ENCODE data around the gene DIP2C. TPM values are rescaled to one million over a fixed set of nuclear protein-coding genes. Genes with fewer than 3 reads are reported as not detected.

DIP2C gene
- total RNA-seq, 1 experiment from 2014 or later = 11.4 TPM

DNA sequence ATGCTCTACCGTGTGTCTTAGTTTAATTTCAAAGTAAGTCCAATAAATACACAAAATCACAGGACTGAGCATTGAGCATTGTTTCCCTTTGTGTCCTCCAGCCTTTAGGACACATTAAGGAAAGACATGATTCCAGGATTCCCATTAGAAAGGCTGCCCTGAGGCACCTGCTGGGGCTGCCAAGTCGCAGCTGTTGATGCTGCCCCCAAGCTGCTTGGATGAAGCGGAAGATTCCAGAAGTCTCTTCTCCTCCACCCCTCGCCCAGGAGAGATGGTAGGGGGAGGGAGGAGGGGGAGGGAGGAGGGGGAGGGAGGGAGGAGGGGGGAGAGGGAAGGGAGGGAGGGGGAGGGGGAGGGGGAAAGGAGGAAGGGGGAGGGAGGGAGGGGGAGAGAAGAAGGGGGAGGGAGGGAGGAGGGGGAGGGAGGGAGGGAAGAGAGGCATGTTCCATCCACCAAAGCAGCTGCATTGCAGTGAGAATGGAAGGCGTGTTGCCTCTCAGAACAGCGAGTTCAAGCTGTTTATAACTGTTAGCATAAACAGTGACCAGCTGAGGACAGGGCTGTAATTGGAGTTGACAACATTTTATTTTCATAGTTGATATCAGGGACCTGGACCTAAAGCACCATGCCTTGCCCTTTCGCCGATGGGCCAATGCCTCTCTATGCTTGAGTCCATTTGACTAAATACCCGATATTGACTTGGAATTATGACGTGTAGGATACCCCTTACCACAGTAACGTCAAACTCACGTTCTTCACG, 67.3 kb downstream of the DIP2C start:
- intact Hi-C loops (cut with micrococcal nuclease; ENCODE audit: unreplicated experiment) = no loop called here
- ChIA-PET POLR2A (no interaction called here), CTCF (no interaction called here)
- Histone ChIP-seq H3K4me1 (peaks cover 18% of the 10 kb centered on the region), H3K9me3 (no peaks in the 10 kb centered on the region), H3K36me3 (ENCODE audit: control insufficient read depth, insufficient read depth, low read length) (no peaks in the 10 kb centered on the region), H3K4me3 (ENCODE audit: low read depth, low read length) (no peak overlapping the region), H3K27me3 (replicated peaks; ENCODE audit: control insufficient read depth, insufficient read depth, low read length) (no peaks in the 10 kb centered on the region)
- H3K27me3 Mint-ChIP-seq (ENCODE audit: insufficient read depth, unreplicated experiment) = no peaks in the 10 kb centered on the region
- no peak for DNase-seq
- no TSS peak for BruUV-seq (replicated peaks)
- H3K4me1 Mint-ChIP-seq (ENCODE audit: low read depth, unreplicated experiment) = peaks cover 7% of the 10 kb centered on the region
- no peak overlapping the region for H3K4me3 Mint-ChIP-seq (ENCODE audit: unreplicated experiment)
- H3K36me3 Mint-ChIP-seq (ENCODE audit: insufficient read depth, unreplicated experiment) = peaks cover 8% of the 10 kb centered on the region
- no peak for TF ChIP-seq CTCF (IDR thresholded peaks at IDR 0.05; ENCODE audit: insufficient read depth in 1 of 2, low read depth in 1 of 2, low read length in 1 of 2, severe bottlenecking in 1 of 2, unreplicated experiment in 1 of 2)
- H3K9me3 Mint-ChIP-seq (ENCODE audit: unreplicated experiment) = no peaks in the 10 kb centered on the region
- H3K27ac Mint-ChIP-seq (ENCODE audit: unreplicated experiment) = no peak overlapping the region

DNA sequence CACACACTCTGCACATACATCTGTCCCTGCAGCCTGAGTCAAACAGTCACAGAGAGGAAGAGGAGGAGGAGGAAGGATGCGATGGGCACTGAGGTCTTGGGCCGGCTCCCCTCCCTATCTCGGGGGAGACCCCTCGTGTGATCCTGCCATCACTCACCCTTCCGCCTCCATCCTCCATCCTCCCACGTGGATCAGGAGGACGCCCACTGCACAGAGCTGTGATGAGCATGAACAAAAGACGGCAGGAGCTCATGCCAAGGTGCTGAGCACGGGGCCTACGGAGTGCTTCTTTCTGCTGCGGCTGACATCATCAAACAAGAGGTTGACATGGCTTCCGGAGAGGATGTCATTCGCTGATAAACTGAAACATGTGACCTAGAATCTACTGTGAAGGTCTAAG, 68.0 kb downstream of the DIP2C start:
- DNase-seq = no peak
- Histone ChIP-seq H3K27me3 (replicated peaks; ENCODE audit: control insufficient read depth, insufficient read depth, low read length) (no peaks in the 10 kb centered on the region), H3K4me3 (ENCODE audit: low read depth, low read length) (no peak overlapping the region), H3K4me1 (peaks cover 18% of the 10 kb centered on the region), H3K9me3 (no peaks in the 10 kb centered on the region), H3K36me3 (ENCODE audit: control insufficient read depth, insufficient read depth, low read length) (no peaks in the 10 kb centered on the region)
- TF ChIP-seq CTCF (IDR thresholded peaks at IDR 0.05; ENCODE audit: insufficient read depth in 1 of 2, low read depth in 1 of 2, low read length in 1 of 2, severe bottlenecking in 1 of 2, unreplicated experiment in 1 of 2) = no peak
- BruUV-seq (replicated peaks) = no TSS peak
- Mint-ChIP-seq H3K27me3 (ENCODE audit: insufficient read depth, unreplicated experiment) (no peaks in the 10 kb centered on the region), H3K4me1 (ENCODE audit: low read depth, unreplicated experiment) (peaks cover 7% of the 10 kb centered on the region), H3K36me3 (ENCODE audit: insufficient read depth, unreplicated experiment) (peaks cover 12% of the 10 kb centered on the region), H3K27ac (ENCODE audit: unreplicated experiment) (no peak overlapping the region), H3K9me3 (ENCODE audit: unreplicated experiment) (no peaks in the 10 kb centered on the region), H3K4me3 (ENCODE audit: unreplicated experiment) (no peak overlapping the region)
- ChIA-PET CTCF (no interaction called here), POLR2A (no interaction called here)
- intact Hi-C loops (cut with micrococcal nuclease; ENCODE audit: unreplicated experiment) = no loop called here

DNA sequence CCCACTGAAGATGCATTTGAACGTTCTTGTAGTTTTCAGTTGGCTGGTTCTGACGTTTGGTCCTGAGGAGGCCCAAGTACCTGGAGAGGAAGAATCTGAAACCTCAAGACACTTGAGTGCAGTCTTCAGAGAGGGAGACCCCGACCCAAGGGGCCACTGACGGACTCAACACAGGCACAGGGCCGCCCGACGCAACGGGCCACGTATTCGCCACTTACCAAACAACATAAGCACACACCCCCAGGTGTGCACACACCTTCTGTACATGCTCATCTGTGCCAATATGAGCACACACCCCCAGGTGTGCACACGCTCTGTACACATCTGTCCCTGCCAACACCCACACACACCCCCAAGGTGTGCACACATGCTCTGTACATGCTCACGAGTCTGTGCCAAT, 68.5 kb downstream of the DIP2C start:
- Mint-ChIP-seq H3K9me3 (ENCODE audit: unreplicated experiment) (no peaks in the 10 kb centered on the region), H3K27ac (ENCODE audit: unreplicated experiment) (no peak overlapping the region), H3K27me3 (ENCODE audit: insufficient read depth, unreplicated experiment) (no peaks in the 10 kb centered on the region), H3K36me3 (ENCODE audit: insufficient read depth, unreplicated experiment) (peaks cover 12% of the 10 kb centered on the region), H3K4me1 (ENCODE audit: low read depth, unreplicated experiment) (peaks cover 7% of the 10 kb centered on the region), H3K4me3 (ENCODE audit: unreplicated experiment) (no peak overlapping the region)
- H3K27me3 ChIP-seq (replicated peaks; ENCODE audit: control insufficient read depth, insufficient read depth, low read length) = no peaks in the 10 kb centered on the region
- no TSS peak for BruUV-seq (replicated peaks)
- ChIA-PET POLR2A (no interaction called here), CTCF (no interaction called here)
- intact Hi-C loops (cut with micrococcal nuclease; ENCODE audit: unreplicated experiment) = no loop called here
- H3K9me3 ChIP-seq = no peaks in the 10 kb centered on the region
- H3K36me3 ChIP-seq (ENCODE audit: control insufficient read depth, insufficient read depth, low read length) = no peaks in the 10 kb centered on the region
- H3K4me1 ChIP-seq = peaks cover 18% of the 10 kb centered on the region
- H3K4me3 ChIP-seq (ENCODE audit: low read depth, low read length) = no peak overlapping the region
- TF ChIP-seq CTCF (IDR thresholded peaks at IDR 0.05; ENCODE audit: insufficient read depth in 1 of 2, low read depth in 1 of 2, low read length in 1 of 2, severe bottlenecking in 1 of 2, unreplicated experiment in 1 of 2) = no peak
- DNase-seq = no peak
